Hepatocyte (in vitro differentiated cells): ENCODE measurements around the gene TMA16. TPM values are rescaled to one million over a fixed set of nuclear protein-coding genes. Genes with fewer than 3 reads are reported as not detected.

ENCODE experiments used
- DNase-seq: peaks from one replicate; pipeline ENCODE4 v3.0.0-alpha.2; 2016; ENCODE audit warnings: low spot score
- H2AFZ ChIP-seq: fragments of 200-600 bp; sonication (generic); 2 replicates; pipeline ENCODE4 v1.6.0; 2016; ENCODE audit warnings: antibody characterized with exemption, mild to moderate bottlenecking
- H3K27ac ChIP-seq: fragments of 200-600 bp; sonication (generic); 2 replicates; pipeline ENCODE4 v1.5.1; 2016; ENCODE audit warnings: mild to moderate bottlenecking
- H3K27me3 ChIP-seq: fragments of 200-600 bp; sonication (generic); 2 replicates; pipeline ENCODE4 v1.6.1; 2016
- H3K36me3 ChIP-seq: fragments of 200-600 bp; sonication (generic); replicated peaks from 2 replicates; pipeline ENCODE4 v1.5.1; 2016; ENCODE audit warnings: low read depth; ENCODE audit not compliant: insufficient read depth
- H3K4me1 ChIP-seq: fragments of 200-600 bp; sonication (generic); 2 replicates; pipeline ENCODE4 v1.5.1; 2016; ENCODE audit warnings: mild to moderate bottlenecking, moderate library complexity; ENCODE audit not compliant: insufficient read depth
- H3K4me2 ChIP-seq: fragments of 200-600 bp; sonication (generic); 2 replicates; pipeline ENCODE4 v1.6.0; 2016
- H3K4me3 ChIP-seq: fragments of 200-600 bp; sonication (generic); 2 replicates; pipeline ENCODE4 v1.5.1; 2016; ENCODE audit warnings: mild to moderate bottlenecking
- H3K79me2 ChIP-seq: fragments of 200-600 bp; sonication (generic); 2 replicates; pipeline ENCODE4 v1.6.0; 2017; ENCODE audit warnings: mild to moderate bottlenecking
- H3K9me2 ChIP-seq: fragments of 200-600 bp; sonication (generic); replicated peaks from 2 replicates; pipeline ENCODE4 v1.6.0; 2017; ENCODE audit warnings: mild to moderate bottlenecking; ENCODE audit not compliant: insufficient read depth
- H3K9me3 ChIP-seq: fragments of 200-600 bp; sonication (generic); 2 replicates; pipeline ENCODE4 v1.5.1; 2016; ENCODE audit warnings: low read depth, mild to moderate bottlenecking
- H4K20me1 ChIP-seq: fragments of 200-600 bp; sonication (generic); 2 replicates; pipeline ENCODE4 v1.6.0; 2016; ENCODE audit warnings: mild to moderate bottlenecking; ENCODE audit not compliant: insufficient read depth, poor library complexity, severe bottlenecking
- EZH2 ChIP-seq: fragments of 200-600 bp; sonication (generic); IDR thresholded peaks from 2 replicates; pipeline ENCODE4 v1.6.1; 2016; ENCODE audit warnings: antibody characterized with exemption, mild to moderate bottlenecking, borderline replicate concordance
- EZH2phosphoT487 ChIP-seq: fragments of 200-600 bp; sonication (generic); IDR thresholded peaks from one replicate; pipeline ENCODE4 v1.6.1; 2018; ENCODE audit warnings: antibody characterized with exemption, mild to moderate bottlenecking, low read depth, moderate library complexity; ENCODE audit not compliant: unreplicated experiment, severe bottlenecking
- WGBS: methylation state at CpG from one replicate; pipeline ENCODE4 v1.1.6; 2016; ENCODE audit warnings: low lambda C conversion rate; ENCODE audit errors: missing lambda C conversion rate; 5-methylcytosine and 5-hydroxymethylcytosine counted together
- polyA plus RNA-seq: library from polyadenylated mRNA; unstranded; fragments of >200 nt; fragmentation: Nextera tagmentation; extraction: Ambion mirVana; gene quantifications from 2 replicates; pipeline ENCODE4 v1.2.1, GENCODE V29; 2016
- total RNA-seq: library from RNA; depleted of rRNA; stranded (reverse); fragments of >200 nt; gene quantifications from 2 replicates; pipeline ENCODE4 v1.2.3, GENCODE V29; 2014
- TF ChIP-seq, protein P1 (sequence below): fragments of 200-600 bp; sonication (generic); IDR thresholded peaks from 2 replicates; pipeline ENCODE4 v1.5.1; 2016; ENCODE audit warnings: antibody characterized with exemption, mild to moderate bottlenecking; ENCODE audit not compliant: poor library complexity

The TMA16 gene
- total and polyA plus RNA-seq, 2 experiments from 2014 or later: 10.9 to 24.9 TPM

DNA sequence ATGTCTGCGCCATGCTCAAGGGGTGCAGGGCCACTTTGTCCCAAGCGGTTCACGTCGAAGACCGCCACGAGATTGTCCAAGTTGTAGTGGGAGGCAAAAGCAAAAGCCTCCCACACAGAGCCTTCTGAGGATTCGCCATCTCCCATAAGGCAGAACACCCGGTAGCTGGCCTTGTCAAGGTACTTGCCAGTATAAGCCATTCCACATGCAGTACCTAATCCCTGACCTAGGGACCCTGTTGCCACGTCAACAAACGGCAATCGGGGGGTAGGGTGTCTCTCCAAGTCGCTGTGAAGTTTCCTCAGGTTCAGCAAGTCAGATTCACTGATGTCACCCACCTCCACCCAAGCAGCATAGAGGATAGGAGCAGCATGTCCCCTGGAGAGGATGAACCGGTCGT, 21.4 kb upstream of the TMA16 start:
- DNase-seq: no peak
- Histone ChIP-seq H3K4me3 (no peak overlapping the region), H3K4me2 (no peak overlapping the region), H3K36me3 (no peaks in the 10 kb centered on the region), H3K9me2 (no peaks in the 10 kb centered on the region), H4K20me1 (no peaks in the 10 kb centered on the region), H3K4me1 (no peaks in the 10 kb centered on the region), H3K27ac (no peak overlapping the region), H2AFZ (no peak overlapping the region), H3K79me2 (no peaks in the 10 kb centered on the region), H3K9me3 (no peaks in the 10 kb centered on the region), H3K27me3 (no peaks in the 10 kb centered on the region)
- TF ChIP-seq EZH2: no peak
- TF ChIP-seq, protein P1, sequence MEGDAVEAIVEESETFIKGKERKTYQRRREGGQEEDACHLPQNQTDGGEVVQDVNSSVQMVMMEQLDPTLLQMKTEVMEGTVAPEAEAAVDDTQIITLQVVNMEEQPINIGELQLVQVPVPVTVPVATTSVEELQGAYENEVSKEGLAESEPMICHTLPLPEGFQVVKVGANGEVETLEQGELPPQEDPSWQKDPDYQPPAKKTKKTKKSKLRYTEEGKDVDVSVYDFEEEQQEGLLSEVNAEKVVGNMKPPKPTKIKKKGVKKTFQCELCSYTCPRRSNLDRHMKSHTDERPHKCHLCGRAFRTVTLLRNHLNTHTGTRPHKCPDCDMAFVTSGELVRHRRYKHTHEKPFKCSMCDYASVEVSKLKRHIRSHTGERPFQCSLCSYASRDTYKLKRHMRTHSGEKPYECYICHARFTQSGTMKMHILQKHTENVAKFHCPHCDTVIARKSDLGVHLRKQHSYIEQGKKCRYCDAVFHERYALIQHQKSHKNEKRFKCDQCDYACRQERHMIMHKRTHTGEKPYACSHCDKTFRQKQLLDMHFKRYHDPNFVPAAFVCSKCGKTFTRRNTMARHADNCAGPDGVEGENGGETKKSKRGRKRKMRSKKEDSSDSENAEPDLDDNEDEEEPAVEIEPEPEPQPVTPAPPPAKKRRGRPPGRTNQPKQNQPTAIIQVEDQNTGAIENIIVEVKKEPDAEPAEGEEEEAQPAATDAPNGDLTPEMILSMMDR: no peak
- no peak for TF ChIP-seq EZH2phosphoT487
- WGBS: 95% methylated on average over 14 of the region's 14 CpGs

DNA sequence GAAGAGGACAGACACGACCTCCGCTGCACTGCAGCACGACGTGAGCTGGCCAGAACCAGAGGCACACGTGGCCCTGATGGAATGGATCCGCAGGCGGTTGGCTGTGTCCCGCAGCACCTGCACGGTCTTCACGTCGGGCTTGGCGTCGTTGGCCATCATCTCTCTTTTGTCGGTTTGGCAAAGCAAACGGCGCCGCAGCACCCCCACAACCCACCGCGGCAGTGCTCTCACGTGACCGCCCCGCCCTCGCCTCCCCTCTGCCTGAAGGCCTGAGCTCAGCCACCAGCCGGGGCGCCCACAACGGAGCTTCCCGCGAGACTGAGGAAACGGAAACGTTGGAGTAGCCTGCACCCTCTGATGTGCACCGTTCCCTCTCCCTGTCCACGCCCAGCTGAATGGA, 20.9 kb upstream of the TMA16 start, which contains the start of gene TKTL2:
Gene TKTL2, minus strand, starts transcription at position 179 of the 400 bp plus-strand sequence. Its CDS starts 20 bp downstream, at position 159.
- no peak for DNase-seq
- Histone ChIP-seq H3K4me1 (no peaks in the 10 kb centered on the region), H3K4me2 (no peak within 1 kb of the TSS), H3K4me3 (no peak within 1 kb of the TSS), H3K9me3 (no peaks in the 10 kb centered on the region), H3K36me3 (no peaks in the 10 kb centered on the region), H3K9me2 (no peaks in the 10 kb centered on the region), H4K20me1 (no peaks in the 10 kb centered on the region), H3K27me3 (no peaks in the 10 kb centered on the region), H3K27ac (no peak within 1 kb of the TSS), H2AFZ (no peak within 1 kb of the TSS), H3K79me2 (no peaks in the 10 kb centered on the region)
- TF ChIP-seq EZH2 (no peak), EZH2phosphoT487 (no peak)
- TF ChIP-seq, protein P1: no peak
- WGBS: 95% methylated on average over 31 of the region's 32 CpGs

DNA sequence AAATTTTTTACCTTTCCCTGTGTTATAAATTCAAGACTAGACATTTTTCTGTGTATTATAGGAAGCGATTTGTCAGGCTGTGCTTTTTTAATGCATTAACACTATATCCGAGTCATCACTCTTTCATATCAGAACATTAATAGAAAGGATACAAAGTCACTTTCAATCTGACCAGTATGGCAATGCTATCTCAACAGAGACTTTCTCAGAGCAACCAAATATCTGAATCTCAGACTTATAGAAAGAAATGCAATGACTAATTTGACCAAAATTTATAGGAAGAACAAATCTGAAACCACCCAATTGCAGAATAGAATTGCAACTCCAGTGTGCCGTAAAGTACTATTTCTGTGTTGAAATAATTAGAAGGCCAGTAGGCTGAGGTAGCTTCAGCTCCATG, 20.5 kb upstream of the TMA16 start:
- no peak overlapping the region for H2AFZ ChIP-seq
- TF ChIP-seq, protein P1: no peak
- TF ChIP-seq EZH2: no peak
- no peak for TF ChIP-seq EZH2phosphoT487
- H3K36me3 ChIP-seq: no peaks in the 10 kb centered on the region
- H3K4me2 ChIP-seq: no peak overlapping the region
- no peaks in the 10 kb centered on the region for H4K20me1 ChIP-seq
- whole genome bisulfite sequencing: 96% methylated on average over 3 of the region's 3 CpGs
- no peaks in the 10 kb centered on the region for H3K9me3 ChIP-seq
- H3K27me3 ChIP-seq: no peaks in the 10 kb centered on the region
- no peak overlapping the region for H3K4me3 ChIP-seq
- DNase-seq: no peak
- H3K4me1 ChIP-seq: no peaks in the 10 kb centered on the region
- H3K27ac ChIP-seq: no peak overlapping the region
- no peaks in the 10 kb centered on the region for H3K9me2 ChIP-seq
- no peaks in the 10 kb centered on the region for H3K79me2 ChIP-seq
